Measurements from ENCODE around the gene AGFG2.

GRCh38 chr7:100544386-100544785 lies 5.4 kb downstream of the AGFG2 start:
- TF ChIP-seq CTCF (IDR thresholded peaks at IDR 0.05) (no peak), POLR2AphosphoS5 (IDR thresholded peaks at IDR 0.05) (no peak)

All from breast epithelium (tissue), 3 donors.